ENCODE measurements around the gene CYTH1.

Gene CYTH1, protein sequence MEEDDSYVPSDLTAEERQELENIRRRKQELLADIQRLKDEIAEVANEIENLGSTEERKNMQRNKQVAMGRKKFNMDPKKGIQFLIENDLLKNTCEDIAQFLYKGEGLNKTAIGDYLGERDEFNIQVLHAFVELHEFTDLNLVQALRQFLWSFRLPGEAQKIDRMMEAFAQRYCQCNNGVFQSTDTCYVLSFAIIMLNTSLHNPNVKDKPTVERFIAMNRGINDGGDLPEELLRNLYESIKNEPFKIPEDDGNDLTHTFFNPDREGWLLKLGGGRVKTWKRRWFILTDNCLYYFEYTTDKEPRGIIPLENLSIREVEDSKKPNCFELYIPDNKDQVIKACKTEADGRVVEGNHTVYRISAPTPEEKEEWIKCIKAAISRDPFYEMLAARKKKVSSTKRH

DNA sequence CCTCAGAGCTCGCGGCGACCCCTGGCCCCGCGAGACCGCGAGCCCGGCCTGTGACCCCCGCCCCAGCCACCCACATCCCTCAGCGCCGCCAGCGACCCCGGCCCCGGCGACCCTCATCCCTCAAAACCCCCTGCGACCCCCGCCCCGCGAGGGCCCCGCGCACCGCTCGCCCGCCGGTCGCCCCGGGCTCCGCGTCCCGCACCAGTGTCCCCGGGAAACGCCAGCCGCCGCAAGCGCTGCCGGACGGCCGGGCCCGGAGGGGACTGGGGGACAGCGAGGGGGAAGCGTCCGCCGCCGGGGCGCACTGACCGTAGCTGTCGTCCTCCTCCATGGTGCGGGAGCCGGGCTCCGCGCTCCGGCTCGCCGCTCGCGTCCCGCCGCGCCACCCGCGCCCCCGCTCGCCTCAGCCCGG, at the start of gene CYTH1:
CYTH1 (minus strand) TSS at position 381 of the 412 bp plus-strand sequence; CDS start at position 331, 50 bp downstream.
- no peak for DNase-seq (ENCODE audit: low spot score)

DNA sequence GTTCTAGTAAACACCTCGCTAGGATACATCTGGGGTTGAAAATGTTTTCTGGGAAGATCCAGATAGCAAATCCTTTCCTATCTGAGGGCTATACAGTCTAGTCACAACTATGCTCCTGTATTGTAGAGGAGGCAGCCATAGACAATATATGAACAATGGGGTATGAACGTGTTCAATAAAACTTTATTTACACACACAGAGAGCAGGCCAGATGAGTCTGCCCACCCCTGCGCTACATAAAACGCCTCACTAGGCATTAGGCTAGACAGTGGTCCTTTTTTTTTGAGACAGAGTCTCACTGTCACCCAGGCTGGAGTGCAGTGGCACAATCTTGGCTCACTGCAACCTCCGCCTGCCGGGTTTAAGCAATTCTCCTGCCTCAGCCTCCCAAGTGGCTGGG, 47.4 kb upstream of the CYTH1 start:
- DNase-seq (ENCODE audit: low spot score) = no peak

DNA sequence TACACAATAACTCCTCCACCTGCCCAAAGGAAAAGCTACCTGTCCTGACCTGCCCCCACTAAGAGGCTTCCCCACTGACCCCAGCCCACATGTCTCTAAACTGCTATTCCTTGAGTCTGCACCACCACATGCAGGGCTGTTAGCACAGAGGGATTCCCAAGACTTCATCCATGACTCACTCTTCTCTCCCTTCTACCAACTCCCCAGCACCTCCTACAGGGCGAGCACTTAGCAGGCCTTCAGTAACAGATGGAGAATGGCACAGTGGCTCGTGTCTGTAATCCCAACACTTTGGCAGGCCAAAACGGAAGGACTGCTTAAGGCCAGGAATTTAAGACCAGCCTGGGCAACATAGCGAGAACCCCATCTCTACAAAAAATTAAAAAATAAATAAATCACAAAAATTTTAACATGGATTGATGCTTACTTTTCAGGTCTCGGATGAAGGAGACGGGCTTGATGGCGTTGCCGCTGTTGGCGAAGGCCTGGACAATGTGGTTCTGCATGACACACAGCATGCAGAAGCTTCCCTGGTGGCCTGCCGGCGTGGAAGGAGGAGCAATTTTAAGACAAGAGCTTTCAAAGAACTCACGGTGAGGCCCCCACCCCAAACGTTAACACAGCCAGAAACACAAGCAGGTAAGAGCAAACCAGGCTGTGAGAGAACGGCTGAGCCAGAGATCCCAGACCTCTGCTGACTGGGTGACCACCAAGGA, 46.6 kb upstream of the CYTH1 start:
- DNase-seq (ENCODE audit: low spot score) = no peak

DNA sequence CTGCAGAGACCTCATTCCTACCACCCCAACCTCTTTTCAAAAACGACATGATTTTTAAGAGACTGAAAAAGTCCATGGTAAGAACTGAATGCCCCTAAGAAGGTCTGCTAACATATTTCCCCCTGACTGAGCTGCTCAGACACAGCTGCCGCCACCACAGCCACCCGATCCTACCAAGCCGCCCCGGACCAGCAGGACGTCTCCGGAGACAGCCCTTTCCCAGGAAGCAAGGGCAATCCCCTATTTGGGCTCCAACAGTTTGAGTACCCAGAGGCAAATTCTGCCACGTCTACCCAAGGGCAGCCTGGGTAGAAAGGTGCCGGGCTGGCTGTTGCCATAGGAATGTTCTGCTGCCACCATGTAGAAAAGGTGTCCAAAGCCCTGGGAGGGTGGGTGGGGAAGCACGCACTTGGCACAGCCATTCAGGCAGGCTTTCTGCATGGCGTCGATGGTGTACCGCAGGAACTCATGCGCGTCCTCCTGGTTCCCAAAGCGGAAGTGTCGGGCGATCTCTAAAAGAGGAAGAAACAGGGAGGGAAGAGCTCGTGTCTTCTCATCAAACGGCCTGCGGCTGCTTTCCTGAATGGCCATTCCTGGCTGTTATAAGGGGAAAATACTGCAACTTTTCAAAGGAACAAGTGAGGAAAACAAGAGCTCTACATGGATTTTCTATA, 44.9 kb upstream of the CYTH1 start:
- no peak for DNase-seq (ENCODE audit: low spot score)

DNA sequence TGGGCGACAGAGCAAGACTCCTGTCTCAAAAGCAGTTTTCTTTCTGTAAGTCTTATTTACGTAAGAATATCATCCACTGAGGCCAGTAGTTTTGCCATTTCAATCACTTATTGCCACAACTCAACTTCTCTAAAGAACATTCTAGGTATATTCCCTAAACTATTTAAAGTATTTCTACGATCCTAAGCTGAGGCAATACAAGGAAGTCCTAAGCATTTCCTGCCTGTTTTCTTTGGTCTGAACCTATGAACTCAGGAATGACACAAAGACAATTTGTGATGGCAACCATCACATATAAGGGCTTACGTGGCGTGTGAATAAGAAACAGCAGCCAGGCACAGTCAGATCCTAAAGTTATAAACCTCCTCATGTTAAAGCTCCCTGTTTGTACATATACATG, 44.3 kb upstream of the CYTH1 start:
- no peak for DNase-seq (ENCODE audit: low spot score)

DNA sequence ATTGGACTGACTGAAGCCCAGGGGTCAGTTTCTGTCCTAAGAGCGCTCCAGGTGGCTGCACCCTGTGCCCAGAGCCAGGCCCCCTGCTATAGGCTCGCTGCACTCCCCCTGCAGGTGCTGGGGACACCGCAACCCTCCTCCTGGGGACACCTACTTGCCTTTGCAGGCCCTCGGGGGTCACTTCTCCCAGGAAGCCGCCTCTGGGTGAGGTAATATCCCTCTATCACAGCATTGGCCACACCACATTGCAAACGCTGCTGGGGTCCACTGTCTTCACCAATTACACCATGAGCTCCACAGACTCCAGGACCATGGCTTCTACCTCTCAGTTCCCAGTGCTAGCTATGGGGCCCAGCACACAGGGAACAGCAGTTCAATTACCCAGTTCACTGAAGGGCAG, 43.6 kb upstream of the CYTH1 start:
- no peak for DNase-seq (ENCODE audit: low spot score)

DNA sequence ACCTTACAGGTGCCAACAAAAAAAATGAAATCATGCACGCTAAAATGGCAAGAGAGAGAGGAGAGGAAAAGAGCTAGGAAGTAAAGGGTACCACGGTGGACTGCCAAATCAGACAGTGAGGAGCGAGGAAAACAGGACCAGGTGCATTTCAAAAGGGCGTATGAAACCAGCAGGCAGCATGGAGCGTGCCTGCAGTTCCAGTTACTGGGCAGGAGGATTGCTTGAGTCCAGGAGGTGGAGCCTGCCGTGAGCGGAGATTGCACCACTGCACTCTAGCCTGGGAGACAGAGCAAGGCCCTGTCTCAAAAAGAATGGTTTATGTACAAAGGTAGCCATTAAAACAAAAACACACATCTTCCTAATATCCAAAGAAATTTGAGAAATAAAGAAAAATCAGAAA, 42.2 kb upstream of the CYTH1 start:
- no peak for DNase-seq (ENCODE audit: low spot score)

DNA sequence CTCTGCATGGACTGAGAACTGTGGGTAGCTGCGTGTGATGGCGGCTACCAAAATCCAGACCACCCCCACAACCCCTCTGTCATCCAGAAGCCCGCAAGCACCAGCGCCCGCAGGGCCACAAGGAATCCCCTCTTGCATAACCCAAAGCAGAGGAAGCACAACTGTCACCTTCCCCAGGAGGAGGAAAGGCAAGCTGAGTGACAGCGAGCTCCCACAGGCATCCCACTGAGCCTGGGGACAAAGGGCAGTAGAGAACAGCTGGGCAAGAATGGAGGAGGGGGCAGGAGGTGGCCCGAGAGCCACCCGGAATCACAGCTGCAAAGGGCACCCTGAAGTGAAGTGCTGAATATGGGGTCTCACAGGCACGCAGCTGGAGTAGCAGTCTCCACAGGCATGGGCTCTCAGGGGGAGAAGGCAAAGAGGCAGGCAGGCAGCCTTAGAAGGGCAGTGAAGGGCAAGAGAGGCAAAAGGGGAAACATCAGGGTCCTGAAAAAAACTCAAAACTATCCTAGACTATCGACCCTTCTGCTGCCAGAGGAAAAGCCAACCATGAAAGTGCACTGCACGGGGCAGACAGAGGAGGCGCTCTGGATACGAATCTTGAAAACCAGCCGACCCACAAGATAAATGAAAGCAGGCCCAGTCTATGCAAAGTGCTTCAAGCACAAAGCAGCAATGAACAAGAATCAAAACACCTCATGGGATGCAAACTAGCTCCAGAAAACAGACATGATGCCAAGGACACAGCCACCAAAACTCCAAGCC, 41.4 kb upstream of the CYTH1 start:
- no peak for DNase-seq (ENCODE audit: low spot score)

DNA sequence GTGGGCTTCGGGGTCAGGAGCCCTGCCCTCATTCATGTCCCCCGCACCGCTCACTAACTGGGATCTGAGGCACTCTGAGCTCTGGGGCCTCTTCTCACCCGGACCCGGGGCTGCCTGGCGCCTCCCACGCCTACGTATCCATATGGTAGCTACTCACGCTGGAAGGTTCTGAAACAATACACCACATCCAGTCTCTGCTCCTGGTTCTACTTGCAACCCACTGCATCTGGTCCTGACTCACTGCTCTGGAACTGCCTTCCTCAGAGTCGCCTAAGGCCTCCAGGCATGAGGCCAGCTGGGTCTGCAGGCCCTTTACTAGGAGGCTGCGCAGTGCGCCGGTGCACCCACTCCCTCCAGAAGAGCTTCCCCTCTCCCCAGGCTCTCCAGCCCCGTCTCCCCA, 40.5 kb upstream of the CYTH1 start:
- no peak for DNase-seq (ENCODE audit: low spot score)

DNA sequence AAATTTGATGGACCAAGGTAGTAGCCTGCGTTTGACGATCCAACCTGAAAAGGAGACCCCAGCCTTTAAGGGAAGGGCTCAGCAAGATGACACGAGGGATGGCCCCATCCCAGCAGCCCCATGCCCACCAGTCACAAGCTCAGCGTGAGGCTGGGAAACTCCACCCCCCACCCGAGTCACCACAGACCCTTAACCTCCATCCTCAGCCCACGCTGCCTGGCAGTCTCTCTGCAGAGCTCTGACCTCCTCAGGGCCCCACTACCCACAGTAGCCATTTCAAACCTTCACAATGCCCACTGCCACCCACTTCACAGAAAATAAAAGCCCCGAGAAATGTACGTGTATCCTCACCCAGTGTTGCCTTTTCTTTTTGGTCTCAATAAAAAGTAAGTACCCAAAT, 39.9 kb upstream of the CYTH1 start:
- DNase-seq (ENCODE audit: low spot score) = no peak

DNA sequence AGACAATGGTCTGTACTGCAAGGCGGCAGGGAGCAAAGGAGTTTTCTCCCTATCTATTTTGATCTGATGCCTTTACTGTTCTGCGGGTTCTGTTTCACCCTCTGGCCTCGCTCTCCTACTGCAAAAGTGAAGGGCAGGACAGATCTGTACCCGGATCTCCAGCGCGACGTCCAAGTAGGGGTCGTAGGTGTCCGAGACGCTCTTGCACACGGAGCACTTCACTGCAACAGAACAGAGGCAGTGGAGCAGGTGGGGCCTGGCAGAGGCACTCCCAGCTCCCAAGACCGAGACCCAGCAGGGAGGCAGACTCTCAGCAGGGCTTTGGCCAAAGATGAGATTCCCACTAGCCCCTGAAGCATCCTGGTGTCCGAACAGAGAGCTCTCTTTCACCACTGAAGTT, 38.8 kb upstream of the CYTH1 start:
- DNase-seq (ENCODE audit: low spot score) = no peak

DNA sequence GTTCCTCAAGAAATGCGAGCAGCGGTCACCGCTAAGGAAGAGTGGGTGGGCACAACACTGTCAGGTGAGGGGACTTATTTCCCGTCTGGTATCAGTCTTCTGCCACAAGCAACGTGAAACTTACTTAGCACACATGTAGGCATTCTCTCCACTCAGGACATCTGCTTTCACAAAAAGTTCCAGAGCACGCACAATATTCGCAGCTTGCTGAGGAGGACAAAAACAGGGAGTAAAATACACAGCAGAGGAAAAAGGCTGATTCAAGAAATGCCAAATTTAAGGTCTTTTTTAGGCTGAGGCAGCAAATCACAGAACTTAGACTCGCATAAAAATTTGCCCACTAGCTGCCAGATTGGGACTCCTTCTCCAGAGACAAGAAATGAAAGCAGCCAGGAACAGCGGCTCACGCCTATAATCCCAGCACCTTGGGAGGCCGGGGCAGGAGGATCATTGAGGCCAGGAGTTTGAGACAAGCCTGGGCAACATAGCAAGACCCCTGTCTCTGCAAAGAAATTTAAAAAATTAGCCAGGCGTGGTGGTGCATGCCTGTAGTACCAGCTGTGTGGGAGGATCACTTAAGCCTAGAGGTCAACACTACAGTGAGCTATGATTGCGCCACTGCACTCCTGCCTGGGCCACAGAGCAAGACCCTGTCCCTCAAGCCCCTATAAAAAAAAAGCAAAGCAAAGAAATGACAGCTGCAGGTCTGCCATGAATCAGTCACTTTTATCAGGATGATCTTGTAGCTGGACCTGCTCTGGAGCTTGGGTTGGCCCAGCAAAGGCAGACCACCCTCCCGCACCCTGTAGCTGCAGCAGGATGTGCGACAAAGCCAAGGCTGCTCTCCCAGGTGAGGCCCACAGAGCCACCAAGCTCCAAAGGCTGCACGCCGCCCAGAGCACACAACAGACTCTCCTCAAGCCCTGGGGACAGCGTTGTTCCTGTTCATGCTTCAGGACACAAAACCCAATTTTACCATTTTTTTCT, 38.0 kb upstream of the CYTH1 start:
- DNase-seq (ENCODE audit: low spot score) = no peak

DNA sequence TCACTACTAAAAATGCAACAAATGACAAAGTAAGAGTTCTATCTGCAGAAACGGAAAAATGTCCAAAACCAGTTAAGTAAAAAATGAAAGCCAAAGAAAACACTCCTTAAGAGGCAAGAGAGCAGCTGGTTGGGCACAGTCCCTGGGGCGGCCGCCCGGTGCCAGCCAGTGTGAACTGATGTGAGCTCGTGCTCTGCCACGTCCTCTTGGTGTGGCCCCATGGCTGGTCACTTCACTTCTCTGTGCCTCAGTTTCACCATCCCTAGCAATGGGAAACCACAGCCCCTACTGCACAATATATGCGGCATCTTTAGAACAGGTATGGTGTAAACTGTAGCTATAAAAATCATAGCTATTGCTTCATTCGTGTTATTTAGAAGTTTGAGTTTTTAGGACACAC, 37.3 kb upstream of the CYTH1 start:
- DNase-seq (ENCODE audit: low spot score) = no peak

DNA sequence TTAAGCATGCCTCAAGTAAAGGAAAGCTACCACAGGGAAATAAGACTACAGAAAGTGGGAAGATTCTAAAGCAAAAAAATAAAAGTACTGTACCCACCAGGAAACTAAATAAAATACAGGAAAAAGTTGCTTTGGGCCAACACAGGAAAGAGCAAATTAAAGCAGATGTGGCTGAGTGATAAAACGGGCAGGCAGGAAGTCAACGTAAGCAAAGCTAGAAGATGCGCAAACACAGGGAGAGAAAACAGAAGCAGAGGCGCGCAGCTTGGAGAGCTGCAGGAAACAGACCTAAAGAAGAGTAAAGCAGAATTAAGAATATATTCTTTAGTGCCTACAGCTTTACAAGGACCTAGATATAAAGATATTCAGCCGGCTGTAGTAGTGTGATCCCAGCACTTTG, 36.9 kb upstream of the CYTH1 start:
- DNase-seq (ENCODE audit: low spot score) = no peak

DNA sequence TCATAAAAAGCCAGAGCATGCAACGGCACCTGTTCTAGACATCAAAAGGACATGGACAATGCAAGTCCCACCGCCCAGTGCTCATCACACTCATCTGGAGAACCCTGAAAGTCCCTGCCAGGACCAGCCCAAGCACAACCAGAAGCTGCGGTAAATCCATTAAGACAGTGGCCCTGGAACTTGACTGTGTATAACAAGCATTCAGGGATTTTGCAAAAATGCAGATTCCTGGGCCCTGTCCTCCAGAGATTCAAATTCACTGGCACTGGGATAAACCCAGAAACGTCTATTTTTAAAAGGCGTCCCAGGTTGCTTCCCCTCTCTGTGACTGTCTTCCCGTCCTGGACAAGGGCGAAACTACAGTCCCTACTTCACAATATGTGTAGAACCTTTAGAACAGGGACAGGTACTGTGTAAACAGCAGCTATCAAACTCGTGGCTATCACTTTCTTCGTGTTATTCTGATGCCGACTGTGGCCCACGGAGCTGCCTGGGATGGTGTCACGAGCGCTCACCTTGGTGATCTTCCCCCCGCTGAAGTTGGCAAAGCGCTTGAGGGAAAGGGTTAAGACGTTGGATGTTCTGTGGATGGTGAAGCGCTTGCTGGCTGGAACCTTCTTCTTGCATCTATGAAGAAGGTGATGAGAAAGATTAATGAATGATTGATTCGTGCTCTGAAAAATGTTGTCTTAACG, 36.2 kb upstream of the CYTH1 start:
- no peak for DNase-seq (ENCODE audit: low spot score)

DNA sequence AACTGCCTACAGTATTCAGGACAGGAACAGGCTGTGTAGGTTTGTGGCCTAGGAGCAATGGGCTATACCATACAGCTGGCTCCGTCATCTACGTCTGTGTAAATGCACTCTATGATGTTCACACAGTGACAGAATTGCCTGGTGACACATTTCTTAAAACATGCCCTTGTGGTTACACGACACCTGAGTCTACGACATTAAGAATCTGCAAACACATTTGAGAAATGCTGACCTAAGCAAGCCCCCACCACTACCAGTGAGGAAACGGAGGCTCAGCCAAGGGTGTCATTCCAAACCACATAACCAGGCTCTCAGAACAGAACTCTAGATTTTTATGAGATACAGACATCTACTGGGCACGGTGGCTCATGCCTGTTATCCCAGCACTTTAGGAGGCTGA, 35.0 kb upstream of the CYTH1 start:
- DNase-seq (ENCODE audit: low spot score) = no peak

DNA sequence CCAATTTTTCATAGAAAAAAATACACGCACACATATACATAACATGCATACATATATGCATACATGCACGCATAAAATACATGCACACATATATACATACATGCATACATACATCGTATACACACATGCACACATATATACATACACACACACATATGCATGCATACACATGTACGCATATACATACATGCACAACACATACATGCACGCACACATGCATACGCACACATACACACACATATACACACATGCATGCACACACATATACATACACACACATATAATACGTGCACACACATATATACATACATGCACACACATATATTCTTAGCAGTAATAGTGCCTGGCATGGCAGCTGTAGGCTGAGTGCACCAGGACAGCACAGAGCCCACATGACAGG, 33.6 kb upstream of the CYTH1 start:
- no peak for DNase-seq (ENCODE audit: low spot score)

DNA sequence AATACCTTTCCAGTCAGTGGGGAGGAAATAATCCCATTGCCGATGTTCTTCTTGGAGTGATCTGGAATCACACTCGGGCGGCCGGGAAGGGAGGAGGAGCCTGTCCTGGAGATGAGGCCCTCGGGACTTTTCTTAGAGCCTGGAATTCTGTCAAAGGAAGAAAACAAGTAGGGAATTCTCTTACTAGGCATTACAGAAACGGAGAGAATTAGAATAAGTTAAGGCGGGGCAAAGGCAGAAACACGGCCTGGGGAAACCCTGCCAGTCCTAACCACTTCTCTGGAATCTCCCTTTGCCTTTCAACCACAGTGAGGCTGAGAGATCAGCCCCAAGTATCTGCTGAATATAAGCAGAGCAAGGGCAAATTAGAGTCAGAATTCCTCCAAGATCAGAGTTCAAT, 30.8 kb upstream of the CYTH1 start:
- DNase-seq (ENCODE audit: low spot score) = no peak

DNA sequence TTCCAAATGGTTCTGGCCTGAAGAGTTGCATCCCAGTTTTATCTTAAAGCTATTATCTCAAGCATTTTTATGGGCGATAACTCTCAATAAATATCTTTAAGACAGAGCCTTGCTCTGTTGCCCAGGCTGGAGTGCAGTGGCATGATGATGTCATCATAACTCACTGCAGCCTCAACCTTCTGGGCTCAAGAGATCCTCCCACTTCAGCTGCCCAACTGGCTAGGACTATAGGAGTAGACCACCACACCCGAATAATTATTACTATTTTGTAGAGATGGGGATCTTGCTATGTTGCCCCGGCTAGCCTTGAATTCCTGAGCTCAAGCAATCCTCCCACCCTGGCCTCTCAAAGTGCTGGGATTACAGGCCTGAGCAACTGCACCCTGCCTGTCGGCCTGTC, 26.1 kb upstream of the CYTH1 start:
- DNase-seq (ENCODE audit: low spot score) = no peak

DNA sequence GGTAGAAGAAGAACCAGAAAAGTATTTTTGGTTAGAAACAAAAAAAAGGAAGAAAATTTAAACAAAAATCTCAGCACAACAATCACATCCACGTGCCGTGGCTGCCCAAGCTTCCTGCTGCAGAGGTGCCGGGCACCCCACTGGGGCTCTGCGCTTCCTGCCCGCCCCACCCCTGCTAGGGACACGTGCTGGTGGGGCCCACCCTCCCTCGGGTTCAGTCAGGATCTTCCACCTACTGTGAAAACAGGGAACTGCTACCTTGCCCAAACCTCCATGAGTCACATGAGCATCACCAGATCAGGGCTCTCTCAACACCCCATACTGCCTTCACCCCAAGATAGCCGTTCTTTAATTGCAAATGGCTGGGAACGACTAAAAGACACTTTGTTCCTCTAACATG, 24.4 kb upstream of the CYTH1 start:
- peak; percentile 24 for DNase-seq (ENCODE audit: low spot score)

DNA sequence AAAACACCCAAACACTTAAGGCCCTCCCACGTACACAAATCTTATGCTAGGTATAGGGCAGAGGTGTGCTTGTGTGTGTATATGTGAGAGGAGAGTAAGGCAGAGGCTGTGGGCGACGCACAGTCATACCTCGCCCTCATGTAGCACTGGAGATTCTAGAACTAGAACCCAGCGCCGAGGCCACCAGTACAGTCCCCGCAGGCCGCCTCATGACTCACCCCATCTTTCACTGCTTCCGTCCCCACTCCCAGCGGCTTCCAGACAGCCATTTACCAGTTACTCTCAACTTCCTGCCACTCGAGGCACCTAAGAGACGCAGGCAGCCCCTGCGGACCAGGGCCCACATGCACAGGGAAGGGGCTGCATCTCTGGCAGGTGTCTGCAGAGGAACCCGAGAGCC, 23.2 kb upstream of the CYTH1 start:
- DNase-seq (ENCODE audit: low spot score) = no peak
